VCaP (cell line): ENCODE data around the gene USP33.

ENCODE experiments used
- H3K27ac ChIP-seq: fragments of 450-650 bp; 2 replicates; pipeline ENCODE4 v1.5.1; 2017
- TF ChIP-seq, protein P1 (sequence below): fragments of 450-650 bp; conservative IDR thresholded peaks from 2 replicates; pipeline ENCODE4 v1.5.1; 2017; ENCODE audit warnings: mild to moderate bottlenecking, moderate library complexity

Gene USP33

DNA sequence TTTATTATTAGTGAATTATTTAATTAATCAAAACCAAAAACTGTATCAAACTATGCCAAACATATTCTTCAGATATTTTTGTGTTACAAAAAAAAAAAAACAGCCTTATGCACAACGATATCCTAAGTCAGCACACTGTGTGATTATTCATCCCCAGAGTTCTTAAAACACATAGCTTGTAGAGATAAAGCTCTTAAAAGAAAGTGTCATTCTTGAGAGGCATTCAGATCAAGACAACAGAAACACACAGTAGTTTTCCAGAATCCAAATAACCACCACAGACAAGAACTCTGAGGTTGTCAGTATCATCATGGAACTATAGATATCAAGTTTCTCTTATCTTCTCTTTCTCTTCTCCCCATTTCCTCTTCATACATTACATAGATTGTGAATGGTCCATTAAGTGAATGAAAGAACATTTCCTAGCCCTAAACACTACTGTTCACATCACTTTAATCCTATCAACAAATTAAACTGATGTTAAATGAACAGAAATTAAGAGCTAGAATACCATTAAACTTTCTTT, 90.7 kb downstream of the USP33 start:
- TF ChIP-seq, protein P1, sequence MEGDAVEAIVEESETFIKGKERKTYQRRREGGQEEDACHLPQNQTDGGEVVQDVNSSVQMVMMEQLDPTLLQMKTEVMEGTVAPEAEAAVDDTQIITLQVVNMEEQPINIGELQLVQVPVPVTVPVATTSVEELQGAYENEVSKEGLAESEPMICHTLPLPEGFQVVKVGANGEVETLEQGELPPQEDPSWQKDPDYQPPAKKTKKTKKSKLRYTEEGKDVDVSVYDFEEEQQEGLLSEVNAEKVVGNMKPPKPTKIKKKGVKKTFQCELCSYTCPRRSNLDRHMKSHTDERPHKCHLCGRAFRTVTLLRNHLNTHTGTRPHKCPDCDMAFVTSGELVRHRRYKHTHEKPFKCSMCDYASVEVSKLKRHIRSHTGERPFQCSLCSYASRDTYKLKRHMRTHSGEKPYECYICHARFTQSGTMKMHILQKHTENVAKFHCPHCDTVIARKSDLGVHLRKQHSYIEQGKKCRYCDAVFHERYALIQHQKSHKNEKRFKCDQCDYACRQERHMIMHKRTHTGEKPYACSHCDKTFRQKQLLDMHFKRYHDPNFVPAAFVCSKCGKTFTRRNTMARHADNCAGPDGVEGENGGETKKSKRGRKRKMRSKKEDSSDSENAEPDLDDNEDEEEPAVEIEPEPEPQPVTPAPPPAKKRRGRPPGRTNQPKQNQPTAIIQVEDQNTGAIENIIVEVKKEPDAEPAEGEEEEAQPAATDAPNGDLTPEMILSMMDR: no peak
- H3K27ac ChIP-seq: peak overlapping the region; percentile 52; the same call in 1 of the 2 replicates

DNA sequence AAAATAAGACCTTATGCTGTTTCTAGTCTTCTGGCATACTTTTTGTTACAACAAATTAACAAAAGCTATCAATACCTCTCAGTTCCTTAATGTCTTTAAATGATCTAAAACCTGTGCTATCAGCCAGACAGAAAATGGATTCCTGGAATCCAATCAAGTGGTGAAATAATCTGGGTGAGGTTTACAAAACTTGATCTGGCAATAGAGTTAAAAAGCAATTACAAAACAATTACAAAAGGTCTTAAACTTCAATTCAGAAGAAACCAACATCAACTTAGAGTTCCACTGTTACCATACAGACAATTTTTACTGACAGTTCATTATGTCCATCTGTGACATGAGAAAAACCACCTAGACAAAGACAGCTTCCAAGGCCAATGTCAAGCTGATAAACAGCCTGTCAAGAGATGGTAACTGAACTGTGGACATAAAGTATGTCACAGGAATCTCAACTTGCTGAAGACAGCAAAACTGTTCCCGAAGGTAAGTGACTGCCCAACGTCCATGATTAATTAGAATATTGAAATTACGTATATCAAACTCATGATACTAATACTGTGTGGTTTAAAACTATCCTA, 94.6 kb downstream of the USP33 start:
- H3K27ac ChIP-seq: no peak overlapping the region
- TF ChIP-seq, protein P1: no peak

DNA sequence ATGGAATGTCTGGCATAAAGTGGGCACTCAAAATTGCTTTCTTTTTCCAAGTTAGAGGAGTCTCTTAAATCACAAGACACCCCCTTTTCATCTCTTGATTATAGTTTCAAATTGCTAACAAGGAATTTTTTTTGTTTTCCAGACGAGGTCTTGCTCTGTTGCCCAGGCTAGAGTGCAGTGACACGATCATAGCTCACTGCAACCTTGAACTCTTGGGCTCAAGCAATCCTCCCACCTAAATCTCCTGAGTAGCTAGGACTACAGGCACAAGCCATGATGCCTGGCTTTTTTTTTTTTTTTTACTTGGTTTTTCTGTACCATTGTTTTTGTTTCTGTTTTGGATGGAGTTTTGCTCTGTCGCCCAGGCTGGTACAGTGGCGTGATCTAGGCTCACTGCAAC, 98.0 kb downstream of the USP33 start:
- TF ChIP-seq, protein P1: no peak
- no peak overlapping the region for H3K27ac ChIP-seq

DNA sequence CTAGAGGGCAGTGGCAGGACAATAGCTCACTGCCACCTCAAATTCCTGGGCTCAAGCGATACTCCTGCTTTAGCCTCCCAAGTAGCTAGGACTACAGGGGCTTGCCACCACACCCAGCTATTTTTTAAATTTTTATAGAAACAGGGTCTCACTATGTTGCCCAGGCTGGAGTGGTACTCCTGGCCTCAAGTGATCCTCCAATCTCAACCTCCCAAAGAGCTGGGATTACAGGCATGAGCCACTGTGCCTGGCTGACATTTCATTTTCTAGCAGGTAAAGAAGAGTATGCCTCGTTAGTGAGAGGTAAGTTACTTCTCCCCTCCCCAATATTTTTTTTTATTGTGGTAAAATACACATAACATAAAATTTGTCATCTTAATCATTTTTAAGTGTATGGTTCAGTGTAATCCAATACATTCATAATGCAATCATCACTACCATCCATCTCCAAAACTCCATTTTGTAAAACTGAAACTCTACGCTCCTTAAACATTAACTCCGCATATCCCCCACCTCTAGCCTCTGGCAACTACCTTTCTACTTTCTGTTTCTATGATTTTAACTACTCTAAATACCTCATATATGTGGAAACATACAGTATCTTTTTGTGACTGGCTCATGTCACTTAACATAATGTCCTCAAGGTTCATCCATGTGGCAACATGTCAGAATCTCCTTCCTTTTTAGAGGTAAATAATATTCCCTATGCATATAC, 99.6 kb downstream of the USP33 start:
- TF ChIP-seq, protein P1: no peak
- no peak overlapping the region for H3K27ac ChIP-seq

DNA sequence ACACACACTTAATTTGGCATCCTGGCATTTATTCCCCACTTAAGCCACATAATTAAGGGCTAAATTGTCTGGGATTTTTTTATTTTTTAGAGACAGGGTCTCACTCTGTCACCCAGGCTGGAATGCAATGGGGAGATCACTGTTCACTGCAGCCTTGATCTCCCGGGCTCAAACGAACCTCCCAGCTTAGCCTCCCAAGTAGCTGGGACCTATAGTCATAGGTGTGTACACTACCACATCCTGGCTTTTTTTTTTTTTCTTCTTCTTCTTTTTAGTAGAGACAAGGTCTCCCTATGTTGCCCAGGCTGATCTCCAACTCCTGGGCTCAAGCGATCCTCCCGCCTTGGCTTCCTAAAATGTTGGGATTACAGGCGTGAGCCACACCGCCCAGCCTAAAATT, 101.4 kb downstream of the USP33 start:
- TF ChIP-seq, protein P1: no peak
- H3K27ac ChIP-seq: no peak overlapping the region

DNA sequence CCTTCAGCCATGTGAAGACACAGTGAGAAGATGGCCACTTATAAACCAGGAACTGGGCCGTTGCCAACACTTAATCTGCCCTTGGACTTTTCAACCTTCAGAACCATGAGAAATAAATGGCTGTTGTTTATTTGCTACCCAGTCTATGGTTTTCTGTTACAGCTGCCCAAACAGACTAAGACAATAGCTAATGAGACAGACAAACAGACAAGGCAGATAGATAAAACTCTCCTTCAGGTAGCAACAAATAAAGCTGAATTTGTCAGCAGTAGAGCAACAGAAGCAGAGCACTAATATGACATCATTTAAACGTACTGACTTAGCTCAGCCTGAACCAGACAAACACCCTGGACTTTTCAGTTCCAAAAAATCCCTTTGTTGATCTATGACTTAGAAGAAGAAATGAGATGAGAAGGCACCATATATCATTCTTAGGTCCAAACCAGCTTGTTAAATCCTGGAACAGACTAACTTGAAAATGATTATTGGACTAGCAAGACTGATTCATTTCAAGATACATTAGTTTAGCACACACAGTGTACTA, 104.1 kb downstream of the USP33 start:
- no peak overlapping the region for H3K27ac ChIP-seq
- TF ChIP-seq, protein P1: no peak

DNA sequence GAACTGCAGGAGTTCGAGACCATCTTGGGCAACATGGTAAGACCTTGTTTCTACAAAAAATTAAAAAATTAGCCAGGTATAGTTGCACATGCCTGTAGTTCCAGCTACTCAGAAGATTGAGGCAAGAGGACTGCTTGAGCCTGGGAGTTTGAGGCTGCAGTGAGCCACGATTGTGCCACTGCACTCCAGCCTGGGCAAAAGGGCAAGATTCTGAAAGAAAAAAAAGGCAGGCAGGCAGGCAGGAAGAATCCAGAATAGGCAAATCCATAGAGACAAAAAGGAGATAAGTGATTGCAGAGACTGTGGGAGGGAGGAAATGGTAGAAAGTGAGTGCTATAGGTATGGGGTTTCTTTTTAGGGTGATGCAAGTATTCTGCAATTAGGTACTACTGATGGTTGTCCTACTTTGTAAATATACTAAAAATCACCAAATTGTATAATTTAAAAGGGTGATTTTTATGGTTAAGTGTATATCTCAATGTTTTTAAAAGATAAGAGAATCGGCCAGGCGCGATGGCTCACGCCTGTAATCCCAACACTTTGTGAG, 106.6 kb downstream of the USP33 start:
- no peak overlapping the region for H3K27ac ChIP-seq
- TF ChIP-seq, protein P1: no peak
